Muscle of leg (tissue), 11 donors: ENCODE data around the gene KCNH3. TPM values are rescaled to one million over a fixed set of nuclear protein-coding genes. Genes with fewer than 3 reads are reported as not detected.
"Not testable (repeated sequence)": the region's sequence is repeated elsewhere in the genome, so short reads cannot be mapped to it uniquely, and the experiment has no call there.

Experiments used
- DNase-seq: peaks from one replicate; pipeline ENCODE4 v3.0.0; 2013
- H3K27ac ChIP-seq: one replicate; pipeline ENCODE4 v1.5.1; 2013; ENCODE audit warnings: mild to moderate bottlenecking, low read length, control low read depth
- H3K27me3 ChIP-seq: one replicate; pipeline ENCODE4 v1.6.1; 2013; ENCODE audit warnings: low read length; ENCODE audit not compliant: control insufficient read depth, insufficient read depth
- H3K36me3 ChIP-seq: one replicate; pipeline ENCODE4 v1.6.1; 2013; ENCODE audit warnings: low read length; ENCODE audit not compliant: control insufficient read depth, insufficient read depth
- H3K4me1 ChIP-seq: one replicate; pipeline ENCODE4 v1.6.1; 2013; ENCODE audit warnings: low read length; ENCODE audit not compliant: control insufficient read depth, insufficient read depth
- H3K4me3 ChIP-seq: one replicate; pipeline ENCODE4 v1.5.1; 2013; ENCODE audit warnings: low read length, control low read depth
- H3K9me3 ChIP-seq: replicated peaks from 2 replicates; pipeline ENCODE4 v1.6.1; 2013; ENCODE audit warnings: low read depth, low read length; ENCODE audit not compliant: control insufficient read depth
- WGBS: methylation state at CpG from one replicate; pipeline ENCODE4 v1.1.5; 2013; ENCODE audit warnings: missing lambda C conversion rate; ENCODE audit not compliant: insufficient coverage; 5-methylcytosine and 5-hydroxymethylcytosine counted together
- polyA plus RNA-seq, 8 donors: library from polyadenylated mRNA; unstranded; fragments of 120-200 nt; gene quantifications; one replicate each; pipeline versions ENCODE4 v1.2.1 to v1.2.3, GENCODE V29; 2013; ENCODE audit warnings: inconsistent platforms in 1 of 8, low replicate concordance in 1 of 8; ENCODE audit not compliant: insufficient read length in 8 of 8, insufficient read depth in 1 of 8
- total RNA-seq: library from RNA; stranded (reverse); fragments of 120-200 nt; gene quantifications from one replicate; pipeline ENCODE4 v1.2.4, GENCODE V29; 2013

The KCNH3 gene
- total and polyA plus RNA-seq, 9 donors, result 0.96 to 2.0 (median 1.6) TPM

- not testable (repeated sequence) for H3K4me1 ChIP-seq, DNase-seq, H3K27me3 ChIP-seq, H3K9me3 ChIP-seq, H3K4me3 ChIP-seq, H3K36me3 ChIP-seq, H3K27ac ChIP-seq
- no CpG with 5 or more reads among the region's 4 CpGs for WGBS
These were observed 66.7 kb downstream of the KCNH3 start, which contains the start of gene FAM186B for GRCh38 chr12:49605539-49605938. TSS of gene FAM186B (minus strand) at chr12:49605639. CDS start at chr12:49605477, 162 bp downstream.

Other genes with a start within 250 kb of the KCNH3 start
- gene PRPH, start 243.9 kb upstream of the KCNH3 start, total RNA-seq, result 1.4 TPM
- 1 to 10 TPM; 1.3 to 3.5 (median 2.4) TPM for gene PRPH, start 243.9 kb upstream of the KCNH3 start, polyA plus RNA-seq
- 6.9 TPM for gene TROAP, start 215.8 kb upstream of the KCNH3 start, total RNA-seq
- gene TROAP, start 215.8 kb upstream of the KCNH3 start, polyA plus RNA-seq, result 10 to 100 TPM; 10.8 to 18.2 (median 12.5) TPM
- gene C1QL4, start 201.8 kb upstream of the KCNH3 start, total RNA-seq, result 0.27 TPM
- gene C1QL4, start 201.8 kb upstream of the KCNH3 start, polyA plus RNA-seq, result under 1 TPM in 6 of 8 donors, not detected in 2; 0.05 to 0.15 (median 0.09) TPM
- 0.04 TPM for gene DNAJC22, start 192.1 kb upstream of the KCNH3 start, total RNA-seq
- gene DNAJC22, start 192.1 kb upstream of the KCNH3 start, polyA plus RNA-seq, result 1 to 10 TPM in 1 of 8 donors, under 1 TPM in 7; 0.02 to 2.5 (median 0.15) TPM
- 18.8 TPM for gene SPATS2, start 171.6 kb upstream of the KCNH3 start, total RNA-seq
- gene SPATS2, start 171.6 kb upstream of the KCNH3 start, polyA plus RNA-seq, result 10 to 100 TPM; 24.2 to 42.1 (median 29.6) TPM
- gene MCRS1, start 29.1 kb downstream of the KCNH3 start, total RNA-seq, result 52.5 TPM
- gene MCRS1, start 29.1 kb downstream of the KCNH3 start, polyA plus RNA-seq, result 10 to 100 TPM; 56.0 to 77.2 (median 60.1) TPM
- 0.18 TPM for gene FAM186B, start 66.6 kb downstream of the KCNH3 start, total RNA-seq
- 1 to 10 TPM in 4 of 8 donors, under 1 TPM in 4; 0.37 to 3.3 (median 1.1) TPM for gene FAM186B, start 66.6 kb downstream of the KCNH3 start, polyA plus RNA-seq
- 15.1 TPM for gene PRPF40B, start 84.5 kb downstream of the KCNH3 start, total RNA-seq
- 10 to 100 TPM; 10.8 to 15.7 (median 13.5) TPM for gene PRPF40B, start 84.5 kb downstream of the KCNH3 start, polyA plus RNA-seq
- 26.3 TPM for gene FMNL3, start 168.4 kb downstream of the KCNH3 start, total RNA-seq
- gene FMNL3, start 168.4 kb downstream of the KCNH3 start, polyA plus RNA-seq, result 10 to 100 TPM; 19.9 to 39.3 (median 27.4) TPM
- gene TMBIM6, start 202.5 kb downstream of the KCNH3 start, total RNA-seq, result 211 TPM
- gene TMBIM6, start 202.5 kb downstream of the KCNH3 start, polyA plus RNA-seq, result 100 to 1,000 TPM; 238 to 272 (median 246) TPM